Astrocyte of the cerebellum (primary cell): ENCODE measurements around the gene MLIP.

Experiments used
- DNase-seq: peaks from one replicate; pipeline ENCODE4 v3.0.0-alpha.2; 2011; ENCODE audit warnings: low read depth
- H3K4me3 ChIP-seq: 2 replicates; pipeline ENCODE4 v1.5.1; 2011; ENCODE audit warnings: mild to moderate bottlenecking, low read depth, low read length, moderate library complexity
- CTCF ChIP-seq: IDR thresholded peaks from 2 replicates; pipeline ENCODE4 v1.5.1; 2012; ENCODE audit warnings: low read length, low read depth, moderate library complexity, mild to moderate bottlenecking; ENCODE audit errors: missing control alignments
- in situ Hi-C: cut with HindIII; loops from 2 replicates; pipeline ENCODE4 v1.10.0; 2017; ENCODE audit warnings: low sequenced_read_pairs

MLIP gene

GRCh38 chr6:54111341-54112045, at the start of gene MLIP:
Gene MLIP (plus strand): TSS chr6:54111443. CDS start chr6:54111480, 37 bp downstream.
- no peak within 1 kb of the TSS for H3K4me3 ChIP-seq
- in situ Hi-C loops: no loop called here
- no peak for TF ChIP-seq CTCF
- DNase-seq: no peak

- in situ Hi-C loops: no loop called here
- TF ChIP-seq CTCF: no peak
- H3K4me3 ChIP-seq: no peak overlapping the region
- DNase-seq: no peak
Observed at GRCh38 chr6:54063228-54063539, 48.1 kb upstream of the MLIP start.

DNA sequence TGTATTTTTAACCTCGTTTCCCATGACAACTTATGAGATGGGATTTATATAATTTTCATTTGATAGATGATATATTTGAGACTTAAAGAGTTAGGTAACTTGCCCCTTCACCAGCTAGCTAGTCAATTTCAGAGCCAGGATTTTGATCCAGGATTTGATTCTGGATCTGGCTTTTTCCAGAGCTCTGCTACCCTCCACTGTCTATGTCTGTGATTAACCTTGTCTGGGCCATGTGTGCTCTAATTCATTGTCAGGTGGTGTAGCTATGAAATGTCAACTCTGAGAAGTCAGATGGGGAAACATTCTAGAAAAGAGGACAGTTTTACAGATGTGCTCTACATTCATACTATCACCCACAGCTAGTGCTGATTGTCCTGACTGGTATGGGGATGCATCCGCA, 42.5 kb upstream of the MLIP start:
- in situ Hi-C loops: no loop called here
- no peak for DNase-seq
- no peak overlapping the region for H3K4me3 ChIP-seq
- no peak for TF ChIP-seq CTCF

DNA sequence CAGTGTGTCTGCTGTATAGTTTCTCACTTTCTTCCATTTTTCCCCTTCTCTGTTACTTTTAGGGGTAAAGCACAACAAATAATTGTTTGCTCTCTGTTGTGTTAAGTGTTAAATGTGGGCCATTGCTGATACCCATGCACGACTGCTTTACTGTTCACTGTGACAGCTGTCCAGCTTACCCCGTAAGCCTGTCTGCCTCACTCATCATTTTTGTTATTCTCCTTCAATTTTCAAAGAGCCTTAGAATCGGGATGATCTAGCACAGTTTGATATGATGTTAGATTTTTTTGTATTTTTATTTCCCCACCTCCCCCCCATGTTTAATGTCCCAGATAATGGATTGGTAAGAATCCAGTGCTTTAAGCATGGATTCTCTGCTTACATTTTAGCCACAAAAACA, 41.2 kb upstream of the MLIP start:
- no peak for TF ChIP-seq CTCF
- DNase-seq: no peak
- in situ Hi-C loops: no loop called here
- H3K4me3 ChIP-seq: no peak overlapping the region

GRCh38 chr6:54071821-54072340, 39.4 kb upstream of the MLIP start:
- peak; percentile 15 for DNase-seq
- in situ Hi-C loops: no loop called here

GRCh38 chr6:54072635-54073313, 38.5 kb upstream of the MLIP start:
- H3K4me3 ChIP-seq: no peak overlapping the region
- in situ Hi-C loops: no loop called here
- no peak for DNase-seq
- TF ChIP-seq CTCF: no peak

More at GRCh38 chr6:54071821-54072340, 39.4 kb upstream of the MLIP start:
- no peak for TF ChIP-seq CTCF
- no peak overlapping the region for H3K4me3 ChIP-seq
